Naive thymus-derived CD8-positive, alpha-beta T cell (primary cell): ENCODE measurements around the gene UBL3. TPM values are rescaled to one million over a fixed set of nuclear protein-coding genes. Genes with fewer than 3 reads are reported as not detected.

Experiments
- ATAC-seq, 2 donors: fragments of 150-1000 bp; cut with Tn5 transposase in 1 of 2; sonication (Bioruptor Pico), chemical (Tn5 transposase) in 1 of 2; 1 replicate in 1 of 2; 2 replicates in 1 of 2; pipeline ENCODE4 v1.10.0; 2021; ENCODE audit warnings: mild to moderate bottlenecking in 2 of 2, moderate library complexity in 2 of 2
- POLR2A ChIA-PET: fragments of 350-600 bp; sonication (Branson Sonifier 250); formaldehyde crosslinking; loops from one replicate; lab custom pipeline; 2021; ENCODE audit warnings: antibody characterized with exemption; lab: Charles Lee
- DNase-seq, 10 donors: peaks; one replicate each; pipeline versions ENCODE4 v3.0.0 to v3.0.0-alpha.2; 2020 to 2022
- H3K27ac Mint-ChIP-seq, 10 donors: one replicate each; pipeline ENCODE4 v1.8.0; 2020 to 2022; ENCODE audit warnings: mild to moderate bottlenecking in 10 of 10, mixed read lengths in 10 of 10, moderate library complexity in 4 of 10, inconsistent platforms in 1 of 10
- H3K27me3 Mint-ChIP-seq, 5 donors: one replicate each; pipeline ENCODE4 v1.8.0; 2021 to 2022; ENCODE audit warnings: mixed read lengths in 5 of 5
- H3K36me3 Mint-ChIP-seq, 3 donors: one replicate each; pipeline ENCODE4 v1.8.0; 2020 to 2022; ENCODE audit warnings: mixed read lengths in 3 of 3, mild to moderate bottlenecking in 2 of 3, inconsistent platforms in 1 of 3
- H3K4me1 Mint-ChIP-seq, 4 donors: one replicate each; pipeline ENCODE4 v1.8.0; 2021 to 2022; ENCODE audit warnings: mixed read lengths in 4 of 4
- H3K4me3 Mint-ChIP-seq, 10 donors: one replicate each; pipeline ENCODE4 v1.8.0; 2020 to 2022; ENCODE audit warnings: mild to moderate bottlenecking in 10 of 10, mixed read lengths in 10 of 10, moderate library complexity in 6 of 10, inconsistent platforms in 1 of 10
- H3K9me3 Mint-ChIP-seq, 9 donors: one replicate each; pipeline ENCODE4 v1.8.0; 2020 to 2022; ENCODE audit warnings: mixed read lengths in 9 of 9, mild to moderate bottlenecking in 3 of 9, inconsistent platforms in 1 of 9, moderate library complexity in 1 of 9
- polyA plus RNA-seq, 3 donors: library from polyadenylated mRNA; unstranded; fragments of 300-500 nt; fragmentation: Illumina TruSeq; gene quantifications; one replicate each; pipeline ENCODE4 v1.2.3, GENCODE V29; 2021
- total RNA-seq, 8 experiments: library from RNA in 2 of 8; stranded (reverse) in 2 of 8; gene quantifications; one replicate each; pipeline ENCODE4 v1.2.3 and lab custom pipeline; 2021 to 2026

UBL3 gene
- total and polyA plus RNA-seq, 5 experiments from 2014 or later, result 26.5 to 39.2 (median 37.8) TPM

DNA sequence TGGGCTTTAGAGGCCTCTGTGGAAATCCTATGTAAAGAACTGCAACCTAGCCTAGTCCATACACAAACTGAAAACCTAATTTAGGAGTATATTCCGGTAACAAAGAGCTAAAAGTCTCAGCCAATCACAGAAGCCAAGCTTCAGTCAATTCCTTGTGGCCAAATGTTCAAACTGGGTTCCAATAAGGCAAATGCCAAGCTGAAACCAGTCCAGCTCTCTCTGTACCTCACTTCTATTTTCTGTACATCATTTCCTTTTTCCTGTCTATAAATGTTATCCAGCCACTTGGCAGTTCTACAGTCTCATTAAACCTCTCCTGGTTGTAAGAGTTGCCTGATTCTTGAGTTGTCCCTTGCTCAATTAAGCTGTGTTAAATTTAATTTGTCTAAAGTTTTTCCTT is 31.7 kb upstream of the UBL3 start:
- POLR2A ChIA-PET, result no interaction called here

DNA sequence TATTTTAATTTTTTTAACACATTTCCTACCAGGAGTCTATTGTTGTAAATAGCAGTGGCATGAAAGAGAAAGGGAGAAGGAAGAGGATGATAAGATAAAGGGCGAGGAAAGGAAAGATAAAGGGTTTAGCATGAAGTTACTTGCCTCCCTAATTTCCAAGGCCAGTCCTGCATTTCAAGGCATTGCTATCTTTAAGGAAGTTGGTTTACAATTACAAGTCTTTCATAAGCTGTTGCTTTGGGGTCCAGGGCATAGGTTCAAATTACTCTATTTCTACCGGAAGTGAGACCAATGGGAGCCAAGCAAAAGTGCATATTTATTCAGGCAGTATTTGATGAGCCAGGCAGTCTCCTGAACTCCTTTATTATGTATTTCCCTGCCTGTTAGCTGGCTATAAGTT is 27.7 kb upstream of the UBL3 start:
- Mint-ChIP-seq H3K9me3 (no peaks in the 10 kb centered on the region), H3K27ac (no peak overlapping the region), H3K36me3 (peaks cover 0 to 3% (median 0%) of the 10 kb centered on the region in 3 donors), H3K27me3 (peaks cover 4 to 27% (median 6%) of the 10 kb centered on the region in 5 donors), H3K4me1 (no peaks in the 10 kb centered on the region), H3K4me3 (no peak overlapping the region)
- no peak for ATAC-seq
- POLR2A ChIA-PET, result no interaction called here
- DNase-seq, result no peak

More for the DNA sequence above, 31.7 kb upstream of the UBL3 start:
- DNase-seq (no peak), ATAC-seq (no peak)
- Mint-ChIP-seq H3K27ac (no peak overlapping the region), H3K4me3 (no peak overlapping the region), H3K36me3 (peaks cover 0 to 3% (median 0%) of the 10 kb centered on the region in 3 donors), H3K4me1 (peaks cover 2 to 9% (median 6%) of the 10 kb centered on the region in 4 donors), H3K9me3 (no peaks in the 10 kb centered on the region), H3K27me3 (peaks cover 0 to 9% (median 4%) of the 10 kb centered on the region in 5 donors)

DNA sequence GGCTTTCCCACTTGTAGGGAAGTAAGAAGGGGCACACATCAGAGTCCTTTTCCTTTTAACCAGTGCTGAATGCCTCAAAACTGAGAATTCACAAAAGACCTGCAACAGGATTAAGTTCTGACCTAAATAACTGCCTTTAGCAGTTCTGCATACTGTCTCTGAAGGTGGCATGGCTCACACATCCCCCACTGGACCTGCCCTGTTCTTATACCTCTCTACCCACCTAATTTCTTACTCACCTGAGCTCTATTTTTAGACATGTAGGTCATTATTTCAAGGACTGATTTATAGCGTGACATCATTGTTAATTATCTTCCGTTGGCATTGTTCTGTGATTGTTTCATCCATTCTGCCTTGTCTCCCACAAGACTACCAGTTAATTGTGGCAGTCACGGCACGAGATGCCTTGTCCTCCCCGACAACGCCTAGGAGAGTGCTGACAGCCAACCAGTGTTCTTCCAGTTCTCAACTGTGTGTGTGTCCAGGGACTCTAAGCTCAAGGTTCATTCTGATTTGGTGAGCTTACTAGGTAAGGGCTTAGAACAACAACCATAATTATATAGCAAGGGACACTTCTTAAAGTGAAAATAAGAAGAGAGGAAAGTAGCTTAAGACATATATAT is 27.1 kb upstream of the UBL3 start:
- ATAC-seq (no peak), DNase-seq (no peak)
- Mint-ChIP-seq H3K27me3 (peaks cover 4 to 29% (median 7%) of the 10 kb centered on the region in 5 donors), H3K4me3 (no peak overlapping the region), H3K27ac (no peak overlapping the region), H3K9me3 (no peaks in the 10 kb centered on the region), H3K36me3 (peaks cover 0 to 3% (median 0%) of the 10 kb centered on the region in 3 donors), H3K4me1 (no peaks in the 10 kb centered on the region)
- POLR2A ChIA-PET, result no interaction called here

DNA sequence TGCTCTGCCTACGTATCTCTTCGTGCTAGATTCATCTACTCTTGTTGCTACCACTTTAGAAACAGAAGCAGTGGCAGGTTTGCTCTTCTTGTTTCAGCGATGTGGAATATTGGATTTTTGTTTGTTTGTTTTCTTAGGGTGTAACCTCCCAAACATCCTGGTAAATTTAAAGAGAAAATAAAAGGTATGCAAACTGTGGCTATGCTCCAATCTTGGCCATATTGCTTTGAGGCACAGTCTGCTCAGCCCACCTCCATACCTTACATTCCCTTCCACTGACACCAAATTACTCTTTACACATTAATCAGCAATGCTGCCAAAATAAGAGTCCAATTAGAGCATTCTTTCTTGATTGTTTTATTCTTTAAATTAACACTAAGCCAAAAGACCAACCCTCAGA is 25.2 kb upstream of the UBL3 start:
- no peak overlapping the region for H3K27ac Mint-ChIP-seq
- H3K36me3 Mint-ChIP-seq, result peaks cover 0 to 3% (median 0%) of the 10 kb centered on the region in 3 donors
- no peak for DNase-seq
- H3K9me3 Mint-ChIP-seq, result no peaks in the 10 kb centered on the region
- H3K27me3 Mint-ChIP-seq, result peaks cover 4 to 29% (median 9%) of the 10 kb centered on the region in 5 donors
- H3K4me1 Mint-ChIP-seq, result no peaks in the 10 kb centered on the region
- no peak overlapping the region for H3K4me3 Mint-ChIP-seq
- ATAC-seq, result no peak
- POLR2A ChIA-PET, result no interaction called here

DNA sequence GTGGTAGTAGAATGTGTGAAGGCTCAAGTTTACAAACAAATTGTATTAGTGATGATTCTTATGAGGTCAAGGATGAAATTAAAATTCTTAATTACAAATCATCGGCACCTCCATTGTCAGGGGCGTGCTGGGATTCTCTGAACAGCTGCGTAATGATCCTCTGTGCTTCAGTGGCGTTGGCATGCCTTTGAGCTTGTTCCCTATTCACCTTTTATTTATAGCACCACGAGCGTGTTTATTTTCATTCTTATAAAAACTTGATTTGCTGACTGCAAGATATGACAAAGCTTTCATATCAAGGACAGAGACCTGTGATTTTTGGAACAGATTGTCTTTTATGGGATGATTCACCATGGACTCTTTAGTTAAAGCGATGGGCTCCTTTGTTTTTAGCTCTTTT is 18.2 kb upstream of the UBL3 start:
- no peak overlapping the region for H3K4me3 Mint-ChIP-seq
- no peak for ATAC-seq
- DNase-seq, result no peak

DNA sequence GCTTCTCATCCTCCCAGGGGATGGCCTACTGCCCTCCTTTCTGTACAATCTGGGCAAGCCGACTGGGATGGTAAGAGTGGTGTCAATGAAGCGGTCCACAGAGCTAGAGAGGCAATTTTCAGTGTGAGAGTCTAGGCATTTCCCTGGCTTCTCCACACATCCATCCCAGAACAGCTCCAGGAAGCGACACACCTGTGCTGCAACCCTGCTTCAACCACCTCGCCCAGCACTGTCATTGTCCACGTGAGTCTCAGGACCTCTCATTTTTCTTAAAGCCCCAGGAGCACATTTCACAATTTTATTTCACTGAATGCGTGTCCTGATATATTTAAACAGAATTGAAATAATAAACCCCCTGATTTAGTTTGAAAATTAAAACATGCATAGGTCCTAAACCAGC is 15.5 kb upstream of the UBL3 start:
- POLR2A ChIA-PET, result no interaction called here
- peaks cover 0 to 3% (median 0%) of the 10 kb centered on the region in 4 donors for H3K4me1 Mint-ChIP-seq
- no peak for DNase-seq
- peaks cover 7 to 14% (median 8%) of the 10 kb centered on the region in 5 donors for H3K27me3 Mint-ChIP-seq
- no peak overlapping the region for H3K4me3 Mint-ChIP-seq
- no peaks in the 10 kb centered on the region for H3K36me3 Mint-ChIP-seq
- no peak overlapping the region for H3K27ac Mint-ChIP-seq
- ATAC-seq, result no peak
- H3K9me3 Mint-ChIP-seq, result no peaks in the 10 kb centered on the region

More for the DNA sequence above, 18.2 kb upstream of the UBL3 start:
- POLR2A ChIA-PET, result interaction anchor here (0.5 kb wide), 1 partner anchor 483 kb away, joined by 3 read pairs; no protein-coding TSS in a partner anchor
- Mint-ChIP-seq H3K27me3 (peaks cover 0 to 13% (median 7%) of the 10 kb centered on the region in 5 donors), H3K27ac (no peak overlapping the region), H3K4me1 (peaks cover 0 to 3% (median 0%) of the 10 kb centered on the region in 4 donors), H3K36me3 (no peaks in the 10 kb centered on the region), H3K9me3 (no peaks in the 10 kb centered on the region)

DNA sequence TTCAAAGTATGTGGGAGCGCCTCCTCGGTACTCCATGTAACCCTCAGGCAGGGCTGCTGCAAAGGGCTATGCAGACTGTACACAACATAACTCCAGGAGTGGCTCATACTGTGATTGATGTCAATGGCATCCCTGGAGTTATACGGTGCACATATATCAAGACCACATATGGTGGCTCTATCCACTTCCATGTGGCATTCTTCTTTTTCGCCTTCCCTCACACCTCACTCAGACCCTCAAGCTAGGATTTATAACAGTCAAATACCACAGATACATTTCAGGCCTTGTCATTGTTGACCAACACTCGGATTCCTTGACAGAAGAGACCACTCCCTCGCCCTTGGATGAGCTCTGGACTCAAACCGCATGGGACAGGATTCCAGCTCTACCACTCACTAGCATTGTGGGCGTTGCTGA is 11.3 kb upstream of the UBL3 start:
- ATAC-seq (no peak), DNase-seq (no peak)
- H3K4me1 Mint-ChIP-seq, result peaks cover 0 to 3% (median 0%) of the 10 kb centered on the region in 4 donors
- no peaks in the 10 kb centered on the region for H3K36me3 Mint-ChIP-seq
- H3K27me3 Mint-ChIP-seq, result peaks cover 4 to 10% (median 7%) of the 10 kb centered on the region in 5 donors
- POLR2A ChIA-PET, result no interaction called here
- no peak overlapping the region for H3K27ac Mint-ChIP-seq
- H3K9me3 Mint-ChIP-seq, result no peaks in the 10 kb centered on the region
- H3K4me3 Mint-ChIP-seq, result no peak overlapping the region

DNA sequence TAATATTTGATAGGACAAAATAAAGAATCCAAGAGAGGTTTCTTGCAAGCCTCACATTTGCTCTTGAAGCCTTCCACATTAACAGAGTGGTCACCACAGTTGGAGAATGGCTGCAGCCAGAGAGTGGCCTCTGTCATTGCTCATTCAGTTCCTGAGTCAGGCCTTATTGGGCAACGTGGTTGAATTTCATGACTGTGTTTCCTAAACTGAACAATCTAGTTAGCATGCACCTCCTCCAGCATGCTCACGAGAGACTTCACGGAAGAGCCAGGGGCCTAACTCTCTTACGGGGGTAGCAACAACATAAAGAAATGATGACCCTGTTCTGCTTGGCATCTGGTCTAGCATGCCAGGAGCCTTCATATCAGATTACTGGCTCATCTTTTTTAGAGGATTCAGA is 9.6 kb upstream of the UBL3 start:
- ATAC-seq (no peak), DNase-seq (no peak)
- Mint-ChIP-seq H3K9me3 (no peaks in the 10 kb centered on the region), H3K4me3 (no peak overlapping the region), H3K36me3 (no peaks in the 10 kb centered on the region), H3K27me3 (peaks cover 3 to 10% (median 5%) of the 10 kb centered on the region in 5 donors), H3K4me1 (peaks cover 0 to 1% (median 0%) of the 10 kb centered on the region in 4 donors), H3K27ac (no peak overlapping the region)
- POLR2A ChIA-PET, result no interaction called here

DNA sequence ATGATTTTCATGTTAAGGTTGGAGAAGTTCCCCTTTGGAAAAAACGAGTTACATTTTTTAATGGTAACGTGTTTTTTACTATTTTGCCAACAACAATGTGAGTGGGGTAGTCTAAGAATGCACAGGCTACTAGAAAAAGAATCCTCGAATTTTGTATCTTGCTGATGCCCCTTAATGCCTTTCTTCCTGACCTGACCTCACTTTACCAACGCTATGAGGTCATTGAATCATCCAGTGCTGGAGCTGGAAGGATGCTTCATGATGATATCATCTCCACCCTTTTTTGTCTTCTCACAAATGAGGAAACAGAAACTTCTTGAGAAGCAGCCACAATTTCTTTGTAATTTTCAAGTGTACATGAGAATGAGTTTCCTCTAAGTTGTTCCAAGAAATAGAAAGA is 8.2 kb upstream of the UBL3 start:
- H3K36me3 Mint-ChIP-seq, result no peaks in the 10 kb centered on the region
- H3K27ac Mint-ChIP-seq, result no peak overlapping the region
- peaks cover 0 to 3% (median 0%) of the 10 kb centered on the region in 4 donors for H3K4me1 Mint-ChIP-seq
- peaks cover 2 to 10% (median 3%) of the 10 kb centered on the region in 5 donors for H3K27me3 Mint-ChIP-seq
- DNase-seq, result no peak
- POLR2A ChIA-PET, result no interaction called here
- ATAC-seq, result no peak
- H3K9me3 Mint-ChIP-seq, result no peaks in the 10 kb centered on the region
- no peak overlapping the region for H3K4me3 Mint-ChIP-seq

DNA sequence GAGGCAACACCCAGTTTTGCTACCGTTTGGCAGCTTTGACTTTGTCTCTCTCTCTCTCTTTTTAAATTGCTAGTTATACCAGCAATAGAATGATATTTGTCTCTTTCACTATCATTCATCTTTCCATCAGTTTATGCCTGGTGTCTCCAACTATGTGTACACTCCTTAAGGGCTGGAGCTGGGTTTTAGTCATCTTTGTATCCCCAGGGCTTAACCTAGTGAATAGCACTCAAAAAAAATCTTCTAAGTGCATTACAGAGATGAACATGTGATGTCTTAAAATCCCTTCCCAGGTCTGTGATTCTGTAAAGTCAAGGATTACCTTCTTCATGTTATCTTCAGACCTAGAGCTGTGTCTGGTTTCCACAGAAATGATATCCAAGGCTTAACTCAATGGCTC is 7.8 kb upstream of the UBL3 start:
- peaks cover 2 to 10% (median 3%) of the 10 kb centered on the region in 5 donors for H3K27me3 Mint-ChIP-seq
- no peaks in the 10 kb centered on the region for H3K36me3 Mint-ChIP-seq
- no peaks in the 10 kb centered on the region for H3K9me3 Mint-ChIP-seq
- ATAC-seq (no peak), DNase-seq (no peak)
- peaks cover 0 to 3% (median 0%) of the 10 kb centered on the region in 4 donors for H3K4me1 Mint-ChIP-seq
- H3K4me3 Mint-ChIP-seq, result no peak overlapping the region
- no peak overlapping the region for H3K27ac Mint-ChIP-seq
- POLR2A ChIA-PET, result no interaction called here

DNA sequence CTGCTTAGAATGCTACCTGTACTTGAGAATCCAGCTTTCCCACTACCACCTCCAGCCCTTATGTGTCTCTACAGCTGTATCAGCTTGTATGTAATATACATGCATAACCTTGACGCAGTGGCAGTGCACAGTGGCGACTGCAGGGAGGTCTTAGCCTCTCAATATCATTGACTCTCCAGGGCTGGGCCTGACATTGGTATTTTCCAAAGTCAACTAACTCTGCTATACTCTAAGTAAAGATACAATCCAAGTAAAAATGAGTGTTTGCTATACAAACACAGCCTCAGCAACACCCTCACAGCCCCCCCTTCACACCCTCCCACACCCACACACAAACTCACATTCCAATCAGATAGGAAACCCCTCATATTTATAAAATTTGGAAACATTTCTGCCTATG is 6.7 kb upstream of the UBL3 start:
- ATAC-seq (no peak), DNase-seq (no peak)
- Mint-ChIP-seq H3K36me3 (no peaks in the 10 kb centered on the region), H3K27me3 (no peaks in the 10 kb centered on the region), H3K4me3 (no peak overlapping the region), H3K4me1 (peaks cover 0 to 3% (median 0%) of the 10 kb centered on the region in 4 donors), H3K27ac (no peak overlapping the region), H3K9me3 (no peaks in the 10 kb centered on the region)
- POLR2A ChIA-PET, result no interaction called here

DNA sequence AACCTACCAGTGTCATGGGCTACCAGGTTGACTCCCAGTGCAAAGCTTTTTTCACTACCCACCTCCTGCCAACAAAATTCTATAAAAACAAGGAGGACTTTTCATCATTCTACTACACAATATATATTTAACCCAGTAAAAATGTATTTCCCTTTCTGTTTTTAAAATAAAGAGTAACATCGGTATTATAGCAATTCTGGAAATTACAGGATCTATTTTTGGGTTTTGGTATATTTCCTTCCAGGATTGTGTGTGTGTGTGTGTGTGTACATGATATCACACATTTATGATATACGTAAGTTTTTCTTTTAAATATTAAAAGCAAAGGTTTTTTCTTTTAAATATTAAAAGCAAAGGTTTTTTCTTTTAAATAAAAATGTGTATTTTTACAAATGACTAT is 6.0 kb upstream of the UBL3 start:
- Mint-ChIP-seq H3K27me3 (no peaks in the 10 kb centered on the region), H3K27ac (no peak overlapping the region), H3K4me3 (no peak overlapping the region), H3K36me3 (no peaks in the 10 kb centered on the region), H3K9me3 (no peaks in the 10 kb centered on the region), H3K4me1 (peaks cover 0 to 3% (median 0%) of the 10 kb centered on the region in 4 donors)
- ATAC-seq (no peak), DNase-seq (no peak)
- POLR2A ChIA-PET, result no interaction called here

DNA sequence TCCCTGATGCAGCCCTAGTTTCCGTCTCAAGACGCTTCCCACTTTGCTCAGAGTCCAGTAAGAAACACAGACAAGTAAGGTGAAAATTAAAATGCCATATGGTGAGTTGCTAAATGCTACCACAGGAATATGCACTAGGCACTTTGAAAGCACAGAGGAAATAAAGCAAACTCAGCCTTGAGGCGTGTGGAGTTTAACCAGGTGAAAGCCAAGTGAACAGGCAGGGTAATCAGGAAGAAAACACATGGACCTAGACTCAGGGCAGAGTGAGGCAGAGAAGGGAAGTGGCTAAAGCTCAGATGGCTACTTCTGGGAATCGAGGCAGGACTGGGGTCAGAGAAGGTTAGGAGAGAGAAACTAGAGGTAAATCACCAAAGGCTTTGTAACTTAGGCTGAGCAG is 5.4 kb upstream of the UBL3 start:
- DNase-seq (no peak), ATAC-seq (no peak)
- H3K36me3 Mint-ChIP-seq, result no peaks in the 10 kb centered on the region

DNA sequence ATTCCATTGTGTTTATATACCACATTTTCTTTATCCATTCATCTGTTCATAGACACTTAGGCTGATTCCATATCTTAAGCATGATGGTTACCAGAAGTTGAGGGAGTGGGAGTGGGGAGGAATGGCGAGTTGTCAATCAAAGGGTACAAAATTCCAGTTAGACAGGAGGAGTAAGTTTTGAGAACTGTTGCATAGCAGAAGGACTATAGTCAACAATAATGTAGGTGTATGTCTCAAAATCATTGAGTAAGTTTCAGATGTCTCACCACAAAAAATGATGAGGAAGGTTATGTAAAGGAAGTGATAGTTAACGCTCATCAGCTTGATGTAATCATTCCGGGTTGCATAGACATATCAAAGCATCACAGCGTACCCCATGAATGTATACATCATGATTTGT is 4.6 kb upstream of the UBL3 start:
- Mint-ChIP-seq H3K36me3 (no peaks in the 10 kb centered on the region), H3K4me1 (peaks cover 0 to 6% (median 3%) of the 10 kb centered on the region in 4 donors), H3K9me3 (no peaks in the 10 kb centered on the region), H3K27ac (no peak overlapping the region), H3K27me3 (no peaks in the 10 kb centered on the region), H3K4me3 (no peak overlapping the region)
- no peak for ATAC-seq
- POLR2A ChIA-PET, result no interaction called here
- DNase-seq, result no peak

More for the DNA sequence above, 5.4 kb upstream of the UBL3 start:
- POLR2A ChIA-PET, result no interaction called here
- no peaks in the 10 kb centered on the region for H3K9me3 Mint-ChIP-seq
- H3K4me1 Mint-ChIP-seq, result peaks cover 0 to 4% (median under 1%) of the 10 kb centered on the region in 4 donors
- no peak overlapping the region for H3K27ac Mint-ChIP-seq
- no peak overlapping the region for H3K4me3 Mint-ChIP-seq
- no peaks in the 10 kb centered on the region for H3K27me3 Mint-ChIP-seq
